AG04450 (cell line): Measurements from ENCODE around the gene BBLN. TPM values are rescaled to one million over a fixed set of nuclear protein-coding genes. Genes with fewer than 3 reads are reported as not detected.

Experiments
- CTCF ChIA-PET: fragments of 300-600, 350-600 bp; formaldehyde crosslinking; extraction: SDS; loops from one replicate; lab custom pipeline; 2022; ENCODE audit warnings: antibody characterized with exemption, inconsistent platforms; lab: Charles Lee
- POLR2A ChIA-PET: fragments of 350-600 bp; formaldehyde crosslinking; extraction: SDS; loops from one replicate; lab custom pipeline; 2021; ENCODE audit warnings: antibody characterized with exemption, inconsistent platforms; lab: Yijun Ruan, JAX
- DNase-seq: peaks from one replicate; pipeline ENCODE4 v3.0.0-alpha.2; 2011; ENCODE audit warnings: low read depth, low spot score
- H3K27ac ChIP-seq: one replicate; pipeline ENCODE4 v1.5.1; 2012; ENCODE audit warnings: low read depth, low read length, control low read depth
- H3K27me3 ChIP-seq: one replicate; pipeline ENCODE4 v1.6.0; 2012; ENCODE audit warnings: low read length; ENCODE audit not compliant: control insufficient read depth, insufficient read depth
- H3K4me3 ChIP-seq: 2 replicates; pipeline ENCODE4 v1.5.1; 2011; ENCODE audit warnings: mild to moderate bottlenecking, low read depth, low read length, control low read depth
- H3K9me3 ChIP-seq: 2 replicates; pipeline ENCODE4 v1.5.1; 2012; ENCODE audit warnings: low read length; ENCODE audit not compliant: control insufficient read depth, insufficient read depth
- polyA plus RNA-seq: library from polyadenylated mRNA; depleted of rRNA; stranded (reverse); fragments of >200 nt; gene quantifications from 2 replicates; pipeline ENCODE4 v1.2.3, GENCODE V29; 2011
- TF ChIP-seq, protein P1 (sequence below): IDR thresholded peaks from 2 replicates; pipeline ENCODE4 v1.5.1; 2011; ENCODE audit warnings: low read depth, low read length, control low read depth, inconsistent platforms

BBLN gene
- polyA plus RNA-seq, 1 experiment: 48.1 TPM

DNA sequence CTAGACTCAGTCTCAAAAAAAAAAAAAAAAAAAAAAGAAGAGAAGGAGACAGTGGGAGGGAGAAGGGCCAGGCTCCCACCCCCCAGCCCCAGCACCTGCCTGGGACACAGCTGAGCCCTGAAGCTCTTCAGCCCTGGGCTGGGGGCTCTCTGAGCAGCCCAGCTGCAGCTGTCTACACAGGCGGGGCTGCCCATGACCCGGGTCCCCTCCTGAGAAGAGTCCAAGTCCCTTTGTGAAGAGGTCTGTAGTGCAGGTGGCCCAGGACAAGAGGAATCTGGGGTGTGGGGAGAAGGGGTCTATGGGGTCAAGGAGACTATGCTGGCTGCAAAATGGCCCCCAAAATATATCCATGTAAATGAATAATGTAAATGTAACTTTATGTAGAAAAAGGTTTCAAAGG, 17.5 kb upstream of the BBLN start:
- ChIA-PET POLR2A (no interaction called here), CTCF (interaction anchor here (0.7 kb wide), 1 partner anchor 26 kb away, joined by 4 read pairs; no protein-coding TSS in a partner anchor)
- H3K27ac ChIP-seq: no peak overlapping the region
- DNase-seq: no peak
- H3K4me3 ChIP-seq: no peak overlapping the region
- TF ChIP-seq, protein P1, sequence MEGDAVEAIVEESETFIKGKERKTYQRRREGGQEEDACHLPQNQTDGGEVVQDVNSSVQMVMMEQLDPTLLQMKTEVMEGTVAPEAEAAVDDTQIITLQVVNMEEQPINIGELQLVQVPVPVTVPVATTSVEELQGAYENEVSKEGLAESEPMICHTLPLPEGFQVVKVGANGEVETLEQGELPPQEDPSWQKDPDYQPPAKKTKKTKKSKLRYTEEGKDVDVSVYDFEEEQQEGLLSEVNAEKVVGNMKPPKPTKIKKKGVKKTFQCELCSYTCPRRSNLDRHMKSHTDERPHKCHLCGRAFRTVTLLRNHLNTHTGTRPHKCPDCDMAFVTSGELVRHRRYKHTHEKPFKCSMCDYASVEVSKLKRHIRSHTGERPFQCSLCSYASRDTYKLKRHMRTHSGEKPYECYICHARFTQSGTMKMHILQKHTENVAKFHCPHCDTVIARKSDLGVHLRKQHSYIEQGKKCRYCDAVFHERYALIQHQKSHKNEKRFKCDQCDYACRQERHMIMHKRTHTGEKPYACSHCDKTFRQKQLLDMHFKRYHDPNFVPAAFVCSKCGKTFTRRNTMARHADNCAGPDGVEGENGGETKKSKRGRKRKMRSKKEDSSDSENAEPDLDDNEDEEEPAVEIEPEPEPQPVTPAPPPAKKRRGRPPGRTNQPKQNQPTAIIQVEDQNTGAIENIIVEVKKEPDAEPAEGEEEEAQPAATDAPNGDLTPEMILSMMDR: no peak
- peaks cover 18% of the 10 kb centered on the region for H3K27me3 ChIP-seq
- no peaks in the 10 kb centered on the region; the same call in 1 of the 2 replicates for H3K9me3 ChIP-seq

DNA sequence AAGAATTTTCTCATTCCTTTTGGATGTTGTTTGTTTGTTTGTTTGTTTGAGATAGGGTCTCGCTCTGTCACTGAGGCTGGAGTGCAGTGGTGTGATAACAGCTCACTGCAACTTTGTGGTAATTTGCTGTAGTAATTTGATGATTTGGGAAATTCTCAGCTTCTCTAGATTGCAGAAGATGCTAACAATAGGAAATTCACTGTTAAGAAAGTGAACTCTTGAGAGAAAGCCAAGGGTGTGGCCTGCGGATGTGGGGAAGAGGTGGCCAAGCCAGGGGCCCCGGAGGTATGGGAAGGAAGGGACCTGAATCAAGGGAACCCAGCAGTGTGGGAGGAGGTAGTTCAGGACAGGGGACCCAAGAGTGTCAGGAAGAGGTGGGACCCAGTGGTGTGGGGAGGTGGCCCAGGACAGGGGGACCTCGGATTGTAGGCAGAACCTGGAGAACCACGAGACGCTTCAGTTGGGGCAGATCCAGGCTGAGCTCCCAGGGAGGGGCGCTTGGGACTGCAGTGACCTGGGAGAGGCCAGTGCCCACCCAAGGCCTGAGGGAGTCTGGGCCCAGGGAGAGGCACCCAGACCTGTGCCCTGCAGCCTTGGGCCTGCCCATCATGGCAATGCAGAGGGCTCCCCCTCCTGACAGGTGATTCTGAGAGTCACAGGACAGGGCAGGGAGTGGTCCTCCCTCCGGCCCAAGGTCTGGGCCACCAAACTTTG, 16.4 kb upstream of the BBLN start:
- H3K4me3 ChIP-seq: no peak overlapping the region
- POLR2A ChIA-PET: no interaction called here
- CTCF ChIA-PET: no interaction called here
- H3K9me3 ChIP-seq: no peaks in the 10 kb centered on the region; the same call in 1 of the 2 replicates
- no peak for DNase-seq
- no peak overlapping the region for H3K27ac ChIP-seq
- peaks cover 20% of the 10 kb centered on the region for H3K27me3 ChIP-seq
- TF ChIP-seq, protein P1: no peak

DNA sequence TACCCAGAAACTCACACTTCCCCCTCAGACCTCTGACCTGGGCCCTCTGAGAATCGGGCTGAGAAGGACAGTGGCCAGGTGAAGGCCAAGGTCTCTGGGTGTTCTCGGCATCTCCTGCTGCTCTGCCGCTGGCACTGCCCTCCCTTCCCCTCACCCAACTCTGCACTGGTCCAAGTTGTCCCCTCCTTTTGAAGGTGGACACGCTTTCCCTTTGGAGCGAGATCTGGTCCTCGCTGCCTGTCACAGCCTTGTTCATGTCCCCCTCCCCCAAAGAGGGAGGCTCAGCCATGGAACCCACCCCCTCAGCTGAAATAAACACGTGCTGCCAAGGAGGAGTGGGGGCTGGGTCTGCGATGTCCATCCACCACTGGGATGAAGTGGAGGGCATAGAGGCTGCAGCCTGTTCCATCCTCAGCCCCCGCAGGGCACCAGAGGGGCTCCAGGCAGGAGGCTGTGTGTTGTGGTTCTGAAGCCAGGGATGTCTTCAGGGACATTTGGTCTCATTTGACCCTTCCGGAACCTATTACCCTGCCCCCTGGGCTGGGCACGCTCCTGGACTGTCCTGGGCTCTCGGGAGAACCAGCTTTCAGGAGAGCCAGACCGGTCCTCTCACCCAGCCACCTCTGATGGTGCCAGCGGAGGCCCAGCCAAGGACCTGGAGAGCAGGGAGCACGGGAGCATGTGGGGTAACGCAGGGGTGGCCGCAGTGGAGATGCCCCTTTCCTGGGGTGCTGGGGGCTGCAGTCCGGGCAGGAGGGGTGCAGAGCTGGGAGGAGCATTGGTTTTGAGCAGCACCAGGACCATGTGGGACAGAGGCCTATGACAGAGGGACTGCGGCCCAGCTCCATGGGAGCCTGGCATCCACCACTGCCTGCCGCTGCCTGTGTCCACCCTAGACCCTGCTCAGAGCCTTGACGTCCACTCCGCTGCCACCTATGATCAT, 15.6 kb upstream of the BBLN start:
- Histone ChIP-seq H3K9me3 (no peaks in the 10 kb centered on the region; the same call in 1 of the 2 replicates), H3K4me3 (no peak overlapping the region), H3K27me3 (peaks cover 14% of the 10 kb centered on the region), H3K27ac (no peak overlapping the region)
- ChIA-PET POLR2A (no interaction called here), CTCF (no interaction called here)
- TF ChIP-seq, protein P1: no peak
- DNase-seq: no peak

DNA sequence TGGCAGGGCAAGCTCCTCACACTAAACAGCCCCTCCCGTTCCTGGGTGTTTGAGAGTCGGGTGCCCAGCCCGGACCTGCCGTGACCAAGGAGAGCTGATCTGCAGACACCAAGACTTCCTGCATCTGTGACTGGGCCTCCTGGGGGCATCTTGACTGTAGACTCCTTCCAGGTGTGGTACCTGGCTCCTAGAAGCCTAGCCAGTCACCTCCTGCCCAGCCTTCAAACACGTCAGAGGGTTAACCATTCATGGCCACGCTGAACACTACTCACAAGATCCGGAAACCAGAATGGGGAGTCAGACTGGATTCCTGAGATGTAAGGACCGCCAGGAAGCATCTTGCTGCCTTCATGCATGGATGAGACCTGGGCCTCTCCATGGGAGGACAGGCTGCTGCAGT, 14.5 kb upstream of the BBLN start:
- Histone ChIP-seq H3K9me3 (no peaks in the 10 kb centered on the region; the same call in 1 of the 2 replicates), H3K4me3 (no peak overlapping the region), H3K27ac (no peak overlapping the region), H3K27me3 (peaks cover 13% of the 10 kb centered on the region)
- TF ChIP-seq, protein P1: no peak
- DNase-seq: no peak
- ChIA-PET POLR2A (no interaction called here), CTCF (no interaction called here)

DNA sequence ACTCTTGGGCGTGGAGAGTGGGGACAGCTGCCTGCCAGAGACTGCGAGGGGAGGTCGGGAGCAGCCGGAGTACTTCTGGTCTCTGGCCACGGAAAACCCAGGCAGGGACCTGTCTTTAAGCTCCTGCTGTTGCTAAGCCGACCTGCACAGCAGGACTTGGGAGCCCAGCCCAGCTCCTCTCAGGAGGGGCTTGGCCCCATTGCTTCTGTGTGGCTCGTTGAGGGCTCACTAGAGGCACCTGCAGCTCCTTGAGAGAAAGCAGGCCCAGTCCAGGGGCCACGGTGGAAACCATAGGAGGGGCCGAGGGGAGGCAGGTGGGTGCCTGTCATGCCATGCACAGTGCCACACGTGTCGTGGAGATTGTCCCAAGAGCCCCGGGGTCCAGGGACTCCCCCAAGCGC, 14.1 kb upstream of the BBLN start:
- ChIA-PET POLR2A (no interaction called here), CTCF (no interaction called here)
- Histone ChIP-seq H3K27ac (no peak overlapping the region), H3K9me3 (no peaks in the 10 kb centered on the region; the same call in 1 of the 2 replicates), H3K27me3 (peaks cover 13% of the 10 kb centered on the region), H3K4me3 (no peak overlapping the region)
- DNase-seq: no peak
- TF ChIP-seq, protein P1: no peak
